ENCODE measurements around the gene CIART.
"Not testable (repeated sequence)": the region's sequence is repeated elsewhere in the genome, so short reads cannot be mapped to it uniquely, and the experiment has no call there.

CIART gene

GRCh38 chr1:150311762-150312161 lies 29.4 kb downstream of the CIART start:
- DNase-seq = no peak

- DNase-seq = not testable (repeated sequence)
Measured at GRCh38 chr1:150314691-150315090, 32.3 kb downstream of the CIART start.

- no peak for DNase-seq
Measured at GRCh38 chr1:150320667-150320978, 38.3 kb downstream of the CIART start.

GRCh38 chr1:150321826-150322166 lies 39.4 kb downstream of the CIART start:
- DNase-seq = no peak

- DNase-seq = no peak
Measured at GRCh38 chr1:150322310-150322709, 40.0 kb downstream of the CIART start.

GRCh38 chr1:150332651-150333290 lies 50.4 kb downstream of the CIART start:
- no peak for DNase-seq

Measured in fibroblast of skin of back (primary cell).